ENCODE measurements around the gene IL17B.
A peak's percentile ranks its signal among the peaks of the same experiment; 100 is the strongest.

The IL17B gene

GRCh38 chr5:149363936-149364335, 15.2 kb downstream of the IL17B start:
- H3K36me3 ChIP-seq (ENCODE audit: control insufficient read depth, insufficient read depth, low read length): no peaks in the 10 kb centered on the region
- WGBS, 2 experiments (ENCODE audit: insufficient coverage in 2 of 2): 96 to 99% methylated on average over 6 to 9 of the region's 9 CpGs

GRCh38 chr5:149363358-149363757, 15.7 kb downstream of the IL17B start:
- Histone ChIP-seq H3K4me3 (ENCODE audit: extremely low read depth, insufficient read depth, low read length, poor library complexity, severe bottlenecking) (no peak overlapping the region), H3K27ac (ENCODE audit: low read depth, low read length, severe bottlenecking) (no peak overlapping the region), H3K4me1 (ENCODE audit: control insufficient read depth, insufficient read depth, low read length, poor library complexity, severe bottlenecking) (no peaks in the 10 kb centered on the region), H3K9me3 (ENCODE audit: control insufficient read depth, low read length) (no peaks in the 10 kb centered on the region), H3K36me3 (ENCODE audit: control insufficient read depth, insufficient read depth, low read length) (no peaks in the 10 kb centered on the region)

More at GRCh38 chr5:149363936-149364335, 15.2 kb downstream of the IL17B start:
- no peak overlapping the region for H3K4me3 ChIP-seq (ENCODE audit: extremely low read depth, insufficient read depth, low read length, poor library complexity, severe bottlenecking)
- no peaks in the 10 kb centered on the region for H3K4me1 ChIP-seq (ENCODE audit: control insufficient read depth, insufficient read depth, low read length, poor library complexity, severe bottlenecking)
- no peak overlapping the region for H3K27ac ChIP-seq (ENCODE audit: low read depth, low read length, severe bottlenecking)
- no peaks in the 10 kb centered on the region for H3K9me3 ChIP-seq (ENCODE audit: control insufficient read depth, low read length)

DNA sequence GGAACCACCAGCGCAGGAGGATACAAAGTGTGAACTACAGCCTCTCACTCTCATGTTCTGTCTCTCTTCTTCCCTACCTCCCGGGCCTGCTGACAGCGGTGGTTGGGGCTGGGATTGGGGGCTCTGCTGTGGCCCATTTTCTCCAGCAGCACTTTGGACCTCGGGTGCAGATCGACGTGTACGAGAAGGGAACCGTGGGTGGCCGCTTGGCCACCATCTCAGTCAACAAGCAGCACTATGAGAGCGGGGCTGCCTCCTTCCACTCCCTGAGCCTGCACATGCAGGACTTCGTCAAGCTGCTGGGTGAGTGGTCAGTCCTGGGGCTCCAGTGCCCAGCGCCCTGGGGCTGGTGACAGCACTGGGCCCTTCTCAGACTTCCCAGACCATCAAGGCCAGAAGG, 16.6 kb downstream of the IL17B start:
- no peak overlapping the region for H3K27ac ChIP-seq (ENCODE audit: low read depth, low read length, severe bottlenecking)
- no peaks in the 10 kb centered on the region for H3K4me1 ChIP-seq (ENCODE audit: control insufficient read depth, insufficient read depth, low read length, poor library complexity, severe bottlenecking)
- H3K4me3 ChIP-seq (ENCODE audit: extremely low read depth, insufficient read depth, low read length, poor library complexity, severe bottlenecking): no peak overlapping the region
- no peaks in the 10 kb centered on the region for H3K36me3 ChIP-seq (ENCODE audit: control insufficient read depth, insufficient read depth, low read length)
- no peaks in the 10 kb centered on the region for H3K9me3 ChIP-seq (ENCODE audit: control insufficient read depth, low read length)
- WGBS, 2 experiments (ENCODE audit: insufficient coverage in 2 of 2): 88 to 89% methylated on average over 11 to 12 of the region's 12 CpGs

GRCh38 chr5:149360272-149360671, 18.8 kb downstream of the IL17B start:
- Histone ChIP-seq H3K27ac (ENCODE audit: low read depth, low read length, severe bottlenecking) (no peak overlapping the region), H3K36me3 (ENCODE audit: control insufficient read depth, insufficient read depth, low read length) (peaks cover 5% of the 10 kb centered on the region), H3K4me1 (ENCODE audit: control insufficient read depth, insufficient read depth, low read length, poor library complexity, severe bottlenecking) (no peaks in the 10 kb centered on the region), H3K9me3 (ENCODE audit: control insufficient read depth, low read length) (no peaks in the 10 kb centered on the region), H3K4me3 (ENCODE audit: extremely low read depth, insufficient read depth, low read length, poor library complexity, severe bottlenecking) (no peak overlapping the region)
- 100% methylated on average over 1 of the region's 1 CpG; no CpG with 5 or more reads in 1 of the 2 experiments for WGBS, 2 experiments (ENCODE audit: insufficient coverage in 2 of 2)

- Histone ChIP-seq H3K9me3 (ENCODE audit: control insufficient read depth, low read length) (no peaks in the 10 kb centered on the region), H3K4me3 (ENCODE audit: extremely low read depth, insufficient read depth, low read length, poor library complexity, severe bottlenecking) (no peak overlapping the region), H3K36me3 (ENCODE audit: control insufficient read depth, insufficient read depth, low read length) (peaks cover 17% of the 10 kb centered on the region), H3K27ac (ENCODE audit: low read depth, low read length, severe bottlenecking) (no peak overlapping the region), H3K4me1 (ENCODE audit: control insufficient read depth, insufficient read depth, low read length, poor library complexity, severe bottlenecking) (no peaks in the 10 kb centered on the region)
- WGBS, 2 experiments (ENCODE audit: insufficient coverage in 2 of 2): 96 to 97% methylated on average over 6 to 8 of the region's 8 CpGs
Observed at GRCh38 chr5:149358868-149359495, 20.1 kb downstream of the IL17B start.

GRCh38 chr5:149358294-149358651, 20.8 kb downstream of the IL17B start:
- peak overlapping the region; percentile 76 for H3K4me3 ChIP-seq (ENCODE audit: extremely low read depth, insufficient read depth, low read length, poor library complexity, severe bottlenecking)
- H3K9me3 ChIP-seq (ENCODE audit: control insufficient read depth, low read length): no peaks in the 10 kb centered on the region
- no peak overlapping the region for H3K27ac ChIP-seq (ENCODE audit: low read depth, low read length, severe bottlenecking)
- H3K36me3 ChIP-seq (ENCODE audit: control insufficient read depth, insufficient read depth, low read length): peaks cover 24% of the 10 kb centered on the region
- WGBS, 2 experiments (ENCODE audit: insufficient coverage in 2 of 2): 3 to 5% methylated on average over 16 to 18 of the region's 18 CpGs
- H3K4me1 ChIP-seq (ENCODE audit: control insufficient read depth, insufficient read depth, low read length, poor library complexity, severe bottlenecking): no peaks in the 10 kb centered on the region

- Histone ChIP-seq H3K4me3 (ENCODE audit: extremely low read depth, insufficient read depth, low read length, poor library complexity, severe bottlenecking) (peak within 1 kb of the TSS; percentile 76), H3K9me3 (ENCODE audit: control insufficient read depth, low read length) (no peaks in the 10 kb centered on the region), H3K27ac (ENCODE audit: low read depth, low read length, severe bottlenecking) (no peak within 1 kb of the TSS), H3K36me3 (ENCODE audit: control insufficient read depth, insufficient read depth, low read length) (peaks cover 30% of the 10 kb centered on the region), H3K4me1 (ENCODE audit: control insufficient read depth, insufficient read depth, low read length, poor library complexity, severe bottlenecking) (no peaks in the 10 kb centered on the region)
- 1 to 3% methylated on average over 46 to 49 of the region's 61 CpGs for WGBS, 2 experiments (ENCODE audit: insufficient coverage in 2 of 2)
Observed at GRCh38 chr5:149357370-149358293, 21.5 kb downstream of the IL17B start, which contains the start of gene PCYOX1L. PCYOX1L (plus strand) TSS chr5:149358046; CDS start chr5:149358069, 23 bp downstream.

DNA sequence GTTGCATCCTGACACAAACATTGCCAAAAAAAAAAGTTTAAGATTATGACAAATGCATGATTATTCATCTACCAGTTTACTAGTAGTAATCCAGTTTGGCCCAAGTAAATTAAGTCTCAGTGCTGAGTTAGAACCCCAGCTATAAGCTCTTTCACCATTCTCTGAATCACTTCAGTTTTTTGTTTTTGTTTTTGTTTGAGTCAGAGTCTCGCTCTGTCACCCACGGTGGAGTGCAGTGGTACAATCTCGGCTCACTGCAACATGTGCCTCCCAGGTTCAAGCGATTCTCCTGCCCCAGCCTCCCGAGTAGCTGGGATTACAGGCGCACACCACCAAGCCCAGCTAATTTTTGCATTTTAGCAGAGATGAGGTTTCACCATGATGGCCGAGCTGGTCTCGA, 22.7 kb downstream of the IL17B start:
- no peaks in the 10 kb centered on the region for H3K4me1 ChIP-seq (ENCODE audit: control insufficient read depth, insufficient read depth, low read length, poor library complexity, severe bottlenecking)
- peaks cover 43% of the 10 kb centered on the region for H3K36me3 ChIP-seq (ENCODE audit: control insufficient read depth, insufficient read depth, low read length)
- 95 to 97% methylated on average over 8 of the region's 8 CpGs for WGBS, 2 experiments (ENCODE audit: insufficient coverage in 2 of 2)
- H3K27ac ChIP-seq (ENCODE audit: low read depth, low read length, severe bottlenecking): no peak overlapping the region
- no peaks in the 10 kb centered on the region for H3K9me3 ChIP-seq (ENCODE audit: control insufficient read depth, low read length)
- no peak overlapping the region for H3K4me3 ChIP-seq (ENCODE audit: extremely low read depth, insufficient read depth, low read length, poor library complexity, severe bottlenecking)

DNA sequence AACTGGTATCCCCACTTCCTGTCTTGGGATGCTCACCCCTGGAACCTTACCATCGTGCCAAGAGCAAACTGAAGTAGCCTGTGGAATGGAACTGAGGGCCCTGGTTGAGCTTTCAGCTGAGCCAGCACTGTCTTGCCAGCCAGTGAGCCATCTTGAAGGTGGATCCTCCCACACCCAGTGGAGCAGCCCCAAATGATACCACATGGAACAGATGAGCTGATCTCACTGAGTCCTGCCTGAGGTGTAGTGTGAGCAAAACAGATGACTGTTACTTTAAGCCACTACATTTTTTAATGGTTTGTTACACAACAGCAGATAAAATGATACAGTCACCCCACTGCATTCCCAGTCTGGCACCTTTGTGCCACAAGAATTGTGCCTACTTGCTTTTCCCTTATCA, 23.4 kb downstream of the IL17B start:
- Histone ChIP-seq H3K9me3 (ENCODE audit: control insufficient read depth, low read length) (no peaks in the 10 kb centered on the region), H3K36me3 (ENCODE audit: control insufficient read depth, insufficient read depth, low read length) (peaks cover 50% of the 10 kb centered on the region), H3K4me3 (ENCODE audit: extremely low read depth, insufficient read depth, low read length, poor library complexity, severe bottlenecking) (no peak overlapping the region), H3K4me1 (ENCODE audit: control insufficient read depth, insufficient read depth, low read length, poor library complexity, severe bottlenecking) (no peaks in the 10 kb centered on the region), H3K27ac (ENCODE audit: low read depth, low read length, severe bottlenecking) (no peak overlapping the region)
- 100% methylated on average over 1 of the region's 1 CpG for WGBS, 2 experiments (ENCODE audit: insufficient coverage in 2 of 2)

- Histone ChIP-seq H3K9me3 (ENCODE audit: control insufficient read depth, low read length) (no peaks in the 10 kb centered on the region), H3K27ac (ENCODE audit: low read depth, low read length, severe bottlenecking) (no peak overlapping the region), H3K4me1 (ENCODE audit: control insufficient read depth, insufficient read depth, low read length, poor library complexity, severe bottlenecking) (no peaks in the 10 kb centered on the region), H3K4me3 (ENCODE audit: extremely low read depth, insufficient read depth, low read length, poor library complexity, severe bottlenecking) (no peak overlapping the region), H3K36me3 (ENCODE audit: control insufficient read depth, insufficient read depth, low read length) (peaks cover 67% of the 10 kb centered on the region)
- WGBS, 2 experiments (ENCODE audit: insufficient coverage in 2 of 2): no CpG with 5 or more reads among the region's 2 CpGs
Observed at GRCh38 chr5:149353911-149354310, 25.2 kb downstream of the IL17B start.

- WGBS, 2 experiments (ENCODE audit: insufficient coverage in 2 of 2): 100% methylated on average over 4 of the region's 4 CpGs; no CpG with 5 or more reads in 1 of the 2 experiments
- Histone ChIP-seq H3K36me3 (ENCODE audit: control insufficient read depth, insufficient read depth, low read length) (peaks cover 85% of the 10 kb centered on the region), H3K9me3 (ENCODE audit: control insufficient read depth, low read length) (no peaks in the 10 kb centered on the region), H3K4me3 (ENCODE audit: extremely low read depth, insufficient read depth, low read length, poor library complexity, severe bottlenecking) (no peak overlapping the region), H3K27ac (ENCODE audit: low read depth, low read length, severe bottlenecking) (no peak overlapping the region), H3K4me1 (ENCODE audit: control insufficient read depth, insufficient read depth, low read length, poor library complexity, severe bottlenecking) (peaks cover 4% of the 10 kb centered on the region)
Observed at GRCh38 chr5:149352169-149352568, 26.9 kb downstream of the IL17B start.

Data from mesodermal cell (in vitro differentiated cells).